ENCODE measurements around the gene MMP8. TPM values are rescaled to one million over a fixed set of nuclear protein-coding genes. Genes with fewer than 3 reads are reported as not detected.

MMP8 gene
- total RNA-seq, 1 donor from 2014 or later, result 0.44 TPM

DNA sequence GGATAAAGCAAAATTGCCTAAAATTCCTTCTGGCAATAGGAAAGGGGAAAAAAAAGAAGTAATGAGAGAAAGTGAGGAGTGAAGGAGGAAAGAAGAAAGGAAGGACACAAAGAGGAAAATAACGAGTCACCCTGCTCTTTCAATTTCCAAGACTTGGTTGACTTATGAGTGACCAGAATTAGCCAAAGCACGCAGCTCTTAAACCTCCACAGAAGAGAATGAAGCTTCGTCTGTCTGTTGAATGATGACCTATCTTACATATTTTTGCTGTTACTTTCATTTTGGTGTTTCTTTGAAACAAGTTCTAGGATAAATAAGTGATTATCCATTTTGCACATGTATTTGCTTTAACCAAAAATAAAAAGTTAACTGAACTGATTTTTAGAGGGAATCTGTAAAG is 19.9 kb downstream of the MMP8 start:
- H3K27ac ChIP-seq, result no peak overlapping the region
- TF ChIP-seq CTCF (IDR thresholded peaks at IDR 0.05), result no peak
- H3K9me3 ChIP-seq, result no peaks in the 10 kb centered on the region
- ATAC-seq (no peak), DNase-seq (no peak)
- no peaks in the 10 kb centered on the region for H3K27me3 ChIP-seq (ENCODE audit: low read depth)
- intact Hi-C loops (cut with DNase I), result no loop called here
- H3K4me3 ChIP-seq, result no peak overlapping the region
- peaks cover 6% of the 10 kb centered on the region for H3K4me1 ChIP-seq
- H3K36me3 ChIP-seq, result no peaks in the 10 kb centered on the region

DNA sequence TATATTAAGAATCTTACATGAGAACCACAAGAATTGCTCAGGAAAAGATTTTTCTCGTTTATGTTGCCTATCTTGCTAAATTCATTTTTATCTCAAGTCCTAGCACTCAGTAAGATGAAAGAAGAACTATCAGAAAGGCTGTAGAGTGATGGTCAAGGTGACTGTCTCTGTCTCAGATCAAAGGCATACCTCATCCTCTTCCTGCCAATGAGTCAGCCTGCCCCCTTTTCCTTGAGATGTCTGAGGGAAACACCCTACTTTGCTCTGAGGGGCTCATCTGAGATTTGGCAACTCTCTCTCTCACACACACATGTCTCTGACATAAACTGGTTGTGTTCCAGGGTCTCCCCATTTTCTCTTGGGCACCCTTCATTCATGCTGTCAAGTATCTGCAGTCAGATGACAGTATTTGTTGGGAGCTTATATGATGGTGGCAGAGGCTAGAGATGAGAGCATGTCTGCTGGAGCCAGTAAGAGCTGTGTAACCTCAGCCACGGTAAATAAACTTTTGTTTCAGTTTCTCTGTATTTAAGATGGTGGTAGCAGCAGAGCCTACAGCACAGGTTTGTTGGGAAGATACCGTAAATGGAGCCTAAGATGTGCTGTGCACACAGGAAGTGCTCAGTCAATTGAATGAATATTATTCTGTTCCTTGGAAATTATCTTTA is 20.8 kb downstream of the MMP8 start:
- no peak for ATAC-seq
- DNase-seq, result no peak
- intact Hi-C loops (cut with DNase I), result no loop called here
- no peaks in the 10 kb centered on the region for H3K9me3 ChIP-seq
- H3K4me1 ChIP-seq, result peaks cover 6% of the 10 kb centered on the region
- no peak for TF ChIP-seq CTCF (IDR thresholded peaks at IDR 0.05)
- no peaks in the 10 kb centered on the region for H3K36me3 ChIP-seq
- no peak overlapping the region for H3K27ac ChIP-seq
- H3K27me3 ChIP-seq (ENCODE audit: low read depth), result no peaks in the 10 kb centered on the region
- H3K4me3 ChIP-seq, result no peak overlapping the region

DNA sequence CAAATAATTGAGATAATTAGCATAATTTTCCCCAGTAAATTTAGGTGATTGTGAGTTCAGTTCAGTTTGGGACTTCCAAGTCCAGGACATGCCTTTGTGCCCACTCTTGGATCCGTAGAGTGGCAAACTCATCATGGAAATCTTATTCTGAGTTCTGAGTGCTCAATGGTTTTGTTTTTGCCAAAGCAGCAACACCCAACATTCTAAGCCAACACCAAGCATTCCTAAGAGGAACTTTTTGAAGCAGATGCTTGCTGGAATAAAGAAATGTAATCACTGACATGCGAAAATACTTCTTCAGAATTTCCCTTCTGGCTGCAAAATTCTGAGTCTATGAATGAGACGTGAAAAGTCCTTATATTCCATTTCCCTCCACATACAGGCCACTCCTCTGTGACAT is 29.6 kb downstream of the MMP8 start:
- no peak overlapping the region for H3K4me3 ChIP-seq
- DNase-seq, result no peak
- intact Hi-C loops (cut with DNase I), result no loop called here
- no peaks in the 10 kb centered on the region for H3K4me1 ChIP-seq
- TF ChIP-seq CTCF (IDR thresholded peaks at IDR 0.05), result no peak
- H3K27me3 ChIP-seq (ENCODE audit: low read depth), result no peaks in the 10 kb centered on the region
- ATAC-seq, result no peak
- no peak overlapping the region for H3K27ac ChIP-seq
- no peaks in the 10 kb centered on the region for H3K36me3 ChIP-seq
- H3K9me3 ChIP-seq, result no peaks in the 10 kb centered on the region

- Histone ChIP-seq H3K4me1 (no peaks in the 10 kb centered on the region), H3K36me3 (no peaks in the 10 kb centered on the region), H3K27ac (no peak overlapping the region), H3K27me3 (ENCODE audit: low read depth) (no peaks in the 10 kb centered on the region), H3K9me3 (no peaks in the 10 kb centered on the region), H3K4me3 (no peak overlapping the region)
- peak; percentile 32 to 46 for ATAC-seq
- intact Hi-C loops (cut with DNase I), result no loop called here
- no peak for TF ChIP-seq CTCF (IDR thresholded peaks at IDR 0.05)
- DNase-seq, result no peak
Observed at GRCh38 chr11:102685754-102686153, 39.0 kb downstream of the MMP8 start.

- intact Hi-C loops (cut with DNase I), result no loop called here
- ATAC-seq (no peak), DNase-seq (no peak)
- H3K4me1 ChIP-seq, result no peaks in the 10 kb centered on the region
- H3K27ac ChIP-seq, result no peak overlapping the region
- no peak overlapping the region for H3K4me3 ChIP-seq
- no peak for TF ChIP-seq CTCF (IDR thresholded peaks at IDR 0.05)
- no peaks in the 10 kb centered on the region for H3K9me3 ChIP-seq
- H3K36me3 ChIP-seq, result no peaks in the 10 kb centered on the region
- H3K27me3 ChIP-seq (ENCODE audit: low read depth), result no peaks in the 10 kb centered on the region
Observed at GRCh38 chr11:102685338-102685737, 39.4 kb downstream of the MMP8 start.

Measured in lower lobe of right lung (tissue), 2 donors.